ENCODE data around the gene SERPINB11.

- no peak for TF ChIP-seq CTCF (IDR thresholded peaks at IDR 0.05; ENCODE audit: low read length)
- TF ChIP-seq EZH2 (optimal IDR thresholded peaks at IDR 0.05; ENCODE audit: low read depth, low read length): no peak
These were observed 34.1 kb downstream of the SERPINB11 start for GRCh38 chr18:63736876-63737275.

Data from MM.1S (cell line).